ENCODE results near the gene SLC38A3.

The SLC38A3 gene

GRCh38 chr3:50266836-50267235, 61.8 kb downstream of the SLC38A3 start:
- Histone ChIP-seq H3K4me3 (ENCODE audit: low read depth, low read length) (no peak overlapping the region), H3K4me1 (no peaks in the 10 kb centered on the region)

DNA sequence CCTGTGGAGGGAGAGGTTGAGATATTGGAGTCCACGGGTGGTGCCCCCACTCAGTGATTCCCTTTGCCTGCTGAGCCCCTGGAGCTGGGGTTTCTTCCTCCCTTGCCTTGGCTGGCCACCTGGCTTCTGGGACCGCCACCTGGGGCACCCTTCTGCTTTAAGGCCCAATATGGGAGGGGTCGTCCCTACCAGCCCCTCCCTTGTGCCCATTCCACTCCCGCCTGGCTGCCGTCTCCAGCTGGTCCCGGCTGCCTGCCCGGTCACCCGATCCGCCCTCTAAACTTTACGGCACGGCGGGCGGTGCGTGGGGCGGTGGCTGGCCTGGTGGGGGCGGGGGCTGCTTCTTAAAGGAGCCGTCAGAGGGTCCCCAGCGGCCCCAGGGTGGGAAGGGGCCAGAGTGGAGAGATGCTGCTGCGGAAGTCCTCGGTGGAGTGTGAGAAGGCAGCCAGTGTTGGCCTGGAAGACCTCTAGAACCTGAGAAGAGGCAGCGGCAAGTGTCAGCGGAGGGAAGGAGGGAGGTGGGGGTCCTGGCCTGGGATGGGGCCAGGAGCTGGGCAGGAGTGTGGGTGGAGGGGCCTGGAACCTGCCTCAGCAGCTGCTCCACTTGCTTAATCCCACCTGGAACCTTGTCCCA, 62.3 kb downstream of the SLC38A3 start:
- Histone ChIP-seq H3K4me3 (ENCODE audit: low read depth, low read length) (no peak overlapping the region), H3K4me1 (no peaks in the 10 kb centered on the region)
- DNase-seq, result no peak

More at GRCh38 chr3:50266836-50267235, 61.8 kb downstream of the SLC38A3 start:
- no peak for DNase-seq
- Histone ChIP-seq H3K9me3 (no peaks in the 10 kb centered on the region), H3K36me3 (no peaks in the 10 kb centered on the region), H3K27me3 (no peaks in the 10 kb centered on the region)
- TF ChIP-seq CTCF (IDR thresholded peaks at IDR 0.05; ENCODE audit: low read depth, low read length), result no peak

GRCh38 chr3:50268276-50268675, 63.2 kb downstream of the SLC38A3 start:
- Histone ChIP-seq H3K4me3 (ENCODE audit: low read depth, low read length) (no peak overlapping the region), H3K4me1 (no peaks in the 10 kb centered on the region), H3K9me3 (no peaks in the 10 kb centered on the region), H3K36me3 (no peaks in the 10 kb centered on the region), H3K27me3 (peaks cover 3% of the 10 kb centered on the region)
- TF ChIP-seq CTCF (IDR thresholded peaks at IDR 0.05; ENCODE audit: low read depth, low read length), result no peak
- no peak for DNase-seq

More for the DNA sequence above, 62.3 kb downstream of the SLC38A3 start:
- Histone ChIP-seq H3K36me3 (no peaks in the 10 kb centered on the region), H3K27me3 (no peaks in the 10 kb centered on the region), H3K9me3 (no peaks in the 10 kb centered on the region)
- TF ChIP-seq CTCF (IDR thresholded peaks at IDR 0.05; ENCODE audit: low read depth, low read length), result no peak

DNA sequence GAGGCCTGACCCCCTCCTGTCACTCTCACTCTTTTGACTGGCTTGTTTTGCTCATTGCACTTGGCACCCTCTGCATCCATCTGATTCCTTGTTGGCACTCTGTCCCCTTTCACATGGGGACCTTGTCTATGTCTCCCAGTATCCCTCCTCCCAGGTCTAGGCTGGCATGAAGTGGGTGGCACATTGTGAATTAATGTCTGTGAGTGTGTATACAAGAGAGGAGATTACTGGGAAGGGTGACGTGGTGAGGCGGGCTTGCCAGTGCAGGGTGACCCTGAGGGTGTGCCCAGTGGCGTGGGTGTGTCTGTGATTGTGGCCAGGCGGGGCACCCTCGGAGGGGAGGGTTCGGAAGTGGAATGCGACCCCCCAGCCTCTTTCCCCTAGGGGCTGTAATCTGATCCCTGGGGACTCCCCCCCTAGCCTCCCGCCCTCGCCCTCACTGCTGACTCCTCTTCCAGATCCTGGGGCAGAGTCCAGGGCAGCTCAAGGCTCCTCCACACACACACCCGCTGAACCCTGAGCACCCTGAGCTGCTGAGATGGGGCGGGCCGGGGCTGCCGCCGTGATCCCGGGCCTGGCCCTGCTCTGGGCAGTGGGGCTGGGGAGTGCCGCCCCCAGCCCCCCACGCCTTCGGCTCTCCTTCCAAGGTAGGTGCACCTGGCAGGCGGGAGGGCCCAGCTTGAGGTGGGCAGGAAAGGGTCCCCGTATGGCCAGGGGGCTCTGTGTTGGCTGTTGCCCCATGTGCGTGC, 63.8 kb downstream of the SLC38A3 start, which contains the start of gene SEMA3B:
Gene SEMA3B (plus strand): TSS at position 445 of the 749 bp plus-strand sequence. CDS start 94 bp downstream, at position 539.
- no peak for TF ChIP-seq CTCF (IDR thresholded peaks at IDR 0.05; ENCODE audit: low read depth, low read length)
- Histone ChIP-seq H3K4me1 (no peaks in the 10 kb centered on the region), H3K4me3 (ENCODE audit: low read depth, low read length) (no peak within 1 kb of the TSS), H3K27me3 (peaks cover 9% of the 10 kb centered on the region), H3K36me3 (no peaks in the 10 kb centered on the region), H3K9me3 (no peaks in the 10 kb centered on the region)
- DNase-seq, result no peak

DNA sequence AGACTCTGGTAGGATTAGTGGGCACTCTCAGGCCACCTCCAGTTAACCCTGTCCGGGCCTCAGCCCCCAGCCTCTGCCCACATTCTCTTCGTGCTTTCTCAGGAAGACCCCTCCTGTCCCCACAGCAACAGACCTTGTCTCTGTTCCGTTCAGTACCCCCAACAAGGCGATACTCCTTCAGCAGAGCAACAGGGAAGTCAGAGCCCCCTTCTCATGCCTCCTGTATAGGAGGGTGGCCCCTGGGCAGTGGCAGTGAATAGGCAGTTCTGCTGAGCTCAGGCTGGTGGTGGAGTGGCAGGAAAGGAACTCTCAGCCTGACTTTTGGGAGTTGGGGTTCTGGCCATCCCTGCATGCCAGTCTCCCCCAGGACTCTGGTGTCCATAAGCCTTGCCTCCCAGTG, 64.4 kb downstream of the SLC38A3 start:
- H3K27me3 ChIP-seq, result peaks cover 15% of the 10 kb centered on the region
- H3K36me3 ChIP-seq, result no peaks in the 10 kb centered on the region
- TF ChIP-seq CTCF (IDR thresholded peaks at IDR 0.05; ENCODE audit: low read depth, low read length), result no peak
- no peaks in the 10 kb centered on the region for H3K4me1 ChIP-seq
- no peaks in the 10 kb centered on the region for H3K9me3 ChIP-seq
- DNase-seq, result no peak
- no peak overlapping the region for H3K4me3 ChIP-seq (ENCODE audit: low read depth, low read length)

GRCh38 chr3:50269977-50270413, 64.9 kb downstream of the SLC38A3 start:
- no peak overlapping the region for H3K4me3 ChIP-seq (ENCODE audit: low read depth, low read length)
- TF ChIP-seq CTCF (IDR thresholded peaks at IDR 0.05; ENCODE audit: low read depth, low read length), result no peak
- H3K9me3 ChIP-seq, result no peaks in the 10 kb centered on the region
- H3K27me3 ChIP-seq, result peaks cover 21% of the 10 kb centered on the region
- H3K4me1 ChIP-seq, result no peaks in the 10 kb centered on the region
- no peak for DNase-seq
- no peaks in the 10 kb centered on the region for H3K36me3 ChIP-seq

Measured in BE2C (cell line).